NCI-H345 treated with DMSO at 0.1 percent for 48 hours (cell line): ENCODE data around the gene DTX4.
"Not testable (repeated sequence)": the region's sequence is repeated elsewhere in the genome, so short reads cannot be mapped to it uniquely, and the experiment has no call there.

Source experiments
- DNase-seq: peaks from one replicate; lab custom pipeline; 2025; ENCODE audit not compliant: unreplicated experiment; lab: John Stamatoyannopoulos, UW

The DTX4 gene

GRCh38 chr11:59171508-59172322 is at the start of gene DTX4:
DTX4 (plus strand) TSS chr11:59172132; CDS start chr11:59172596, 464 bp downstream.
- DNase-seq = peak; percentile 84

DNA sequence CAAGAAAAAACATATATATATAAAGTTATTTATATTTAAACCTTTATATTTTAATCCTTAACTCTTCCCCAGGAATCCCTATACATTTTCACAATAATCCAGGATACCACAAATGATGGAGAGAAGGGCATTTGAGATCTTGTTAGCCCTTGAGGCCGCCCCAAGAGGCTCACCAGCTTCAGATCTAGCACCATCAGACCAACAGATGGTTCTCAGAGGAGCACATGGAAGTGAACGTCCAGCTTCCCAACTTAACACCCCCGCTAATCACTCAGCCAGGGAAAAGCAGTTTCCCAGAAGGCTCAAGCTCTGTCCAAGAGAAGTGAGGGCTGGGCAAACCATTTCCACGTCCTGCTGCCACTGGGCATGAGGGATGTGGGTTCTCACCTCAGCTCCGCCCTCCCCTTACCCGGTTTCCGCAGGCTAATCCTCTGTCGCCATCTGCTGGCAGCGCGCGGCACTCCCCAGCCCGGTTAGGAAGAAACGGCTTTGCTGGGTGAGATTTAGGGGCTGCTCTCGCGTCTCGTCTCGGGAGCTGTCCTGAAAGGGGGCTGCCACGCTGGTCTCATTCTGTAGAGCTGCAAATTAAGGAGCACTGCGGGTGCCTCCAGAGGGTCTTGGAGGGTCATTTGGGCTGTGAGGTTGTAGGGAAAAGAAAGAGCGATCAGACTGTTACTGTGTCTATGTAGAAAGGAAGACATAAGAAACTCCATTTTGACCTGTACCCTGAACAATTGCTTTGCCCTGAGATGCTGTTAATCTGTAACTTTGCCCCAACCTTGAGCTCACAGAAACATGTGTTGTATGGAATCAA is 36.1 kb upstream of the DTX4 start:
- peak; percentile 22 for DNase-seq

GRCh38 chr11:59136551-59136950 is 35.4 kb upstream of the DTX4 start:
- not testable (repeated sequence) for DNase-seq

DNA sequence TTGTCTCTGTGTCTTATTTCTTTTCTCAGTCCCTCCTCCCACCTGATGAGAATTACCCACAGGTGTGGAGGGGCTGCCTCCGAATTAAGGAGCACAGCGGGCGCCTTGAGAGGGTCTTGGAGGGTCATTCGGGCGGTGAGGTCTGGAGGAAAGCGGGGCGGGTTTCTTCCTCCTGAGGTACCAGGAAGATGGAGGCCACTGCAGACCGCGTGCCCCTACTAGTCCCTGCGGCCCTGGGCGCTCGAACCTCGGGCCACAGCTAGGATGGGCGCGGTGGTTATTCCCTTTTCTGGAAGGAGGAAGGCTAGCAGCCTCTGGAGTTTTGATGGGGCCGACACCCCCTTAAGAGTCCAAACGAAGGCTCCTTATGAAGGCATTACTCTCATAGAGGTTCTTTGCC is 34.7 kb upstream of the DTX4 start:
- DNase-seq = no peak

- DNase-seq = no peak
Observed at GRCh38 chr11:59138643-59139042, 33.3 kb upstream of the DTX4 start.

DNA sequence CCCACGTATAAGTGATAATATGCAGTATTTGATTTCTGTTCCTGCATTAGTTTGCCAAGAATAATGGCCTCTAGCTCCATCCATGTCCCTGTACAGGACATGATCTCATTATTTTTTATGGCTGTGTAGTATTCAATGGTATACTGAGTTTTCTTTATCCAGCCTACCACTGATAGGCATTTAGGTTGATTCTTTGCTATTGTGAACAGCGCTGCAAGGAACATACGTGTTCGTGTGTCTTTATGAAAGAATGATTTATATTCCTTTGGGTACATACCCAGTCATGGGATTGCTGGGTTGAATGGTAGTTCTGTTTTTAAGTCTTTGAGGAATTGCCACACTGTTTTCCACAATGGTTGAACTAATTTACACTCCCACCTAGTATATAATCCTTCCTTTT is 30.7 kb upstream of the DTX4 start:
- DNase-seq = no peak

GRCh38 chr11:59141673-59142460 is 30.1 kb upstream of the DTX4 start:
- DNase-seq = no peak

GRCh38 chr11:59142530-59143507 is 29.1 kb upstream of the DTX4 start, which contains the start of gene FAM111A:
FAM111A (plus strand) TSS chr11:59142856; CDS start chr11:59148873, 6,017 bp downstream.
- DNase-seq = peak; percentile 94

DNA sequence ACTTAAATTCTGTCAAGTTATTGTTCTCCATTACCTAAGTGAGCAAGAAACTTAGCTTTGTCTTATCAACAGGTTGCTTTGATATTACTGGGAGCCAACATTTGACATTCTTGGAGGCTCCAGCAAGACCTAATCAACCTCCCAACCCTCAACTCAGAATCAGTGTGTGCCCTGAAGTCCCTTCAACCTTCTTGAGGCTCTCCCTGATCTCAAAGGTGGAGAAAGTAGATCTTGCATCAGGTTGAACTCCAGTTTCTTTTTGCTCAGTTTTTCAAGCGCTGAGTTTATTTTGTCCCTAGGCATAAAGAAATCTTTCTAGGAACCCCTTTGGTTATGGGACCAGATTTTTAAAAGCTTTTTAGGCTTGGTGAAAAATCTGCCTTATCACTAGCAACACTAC is 27.8 kb upstream of the DTX4 start:
- no peak for DNase-seq

- DNase-seq = peak; percentile 92
Observed at GRCh38 chr11:59144579-59145345, 27.2 kb upstream of the DTX4 start.

- no peak for DNase-seq
Observed at GRCh38 chr11:59145534-59145933, 26.4 kb upstream of the DTX4 start.

DNA sequence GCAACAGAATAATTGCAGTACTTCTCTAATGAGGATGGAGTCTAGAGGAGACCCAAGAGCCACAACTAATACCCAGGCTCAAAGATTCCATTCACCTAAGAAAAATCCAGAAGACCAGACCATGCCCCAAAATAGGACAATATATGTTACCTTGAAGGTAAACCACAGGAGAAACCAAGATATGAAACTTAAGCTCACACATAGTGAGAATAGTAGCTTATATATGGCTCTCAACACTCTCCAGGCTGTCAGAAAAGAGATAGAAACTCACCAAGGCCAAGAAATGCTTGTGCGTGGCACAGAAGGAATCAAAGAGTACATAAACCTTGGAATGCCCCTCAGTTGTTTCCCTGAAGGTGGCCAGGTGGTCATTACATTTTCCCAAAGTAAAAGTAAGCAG is 20.2 kb upstream of the DTX4 start:
- no peak for DNase-seq

- no peak for DNase-seq
Observed at GRCh38 chr11:59152312-59152951, 19.5 kb upstream of the DTX4 start.

DNA sequence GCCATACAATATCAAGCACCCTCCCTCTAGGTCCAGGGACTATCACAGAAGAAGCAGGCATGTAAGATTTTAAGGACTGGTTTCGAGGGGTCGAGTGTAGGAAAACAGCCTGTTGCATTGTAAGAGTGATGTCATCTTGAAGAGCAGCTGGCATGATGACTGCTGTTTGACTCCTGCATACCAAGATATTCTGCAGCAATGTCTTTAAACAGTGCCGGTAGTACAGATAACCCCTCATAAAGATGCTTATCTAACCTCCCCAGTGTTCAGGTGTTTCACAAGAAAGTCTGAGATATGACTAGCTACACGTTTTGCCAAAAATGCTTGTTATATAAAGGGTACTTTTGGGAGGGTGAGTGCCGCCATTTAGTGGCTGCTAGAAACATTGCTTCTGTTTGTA is 17.3 kb upstream of the DTX4 start:
- no peak for DNase-seq

DNA sequence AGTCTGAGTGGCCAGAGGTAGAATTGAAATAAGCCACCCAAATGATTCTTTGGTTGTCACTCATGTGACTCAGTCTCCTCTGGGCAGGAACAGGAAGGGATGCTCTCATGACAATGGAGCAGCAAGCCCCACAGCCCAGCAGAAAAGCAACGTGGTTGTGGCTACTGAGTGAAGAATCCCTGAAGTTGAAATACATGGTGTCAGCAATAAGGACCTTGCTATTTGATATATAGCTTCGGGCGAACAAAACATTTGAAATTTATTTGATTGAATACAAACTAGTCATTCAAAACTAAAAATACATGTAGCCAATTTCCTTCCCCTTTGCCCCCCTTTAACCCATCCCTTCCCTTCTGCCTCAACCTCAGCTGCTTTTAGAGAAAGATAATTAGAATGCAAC is 14.5 kb upstream of the DTX4 start:
- no peak for DNase-seq

DNA sequence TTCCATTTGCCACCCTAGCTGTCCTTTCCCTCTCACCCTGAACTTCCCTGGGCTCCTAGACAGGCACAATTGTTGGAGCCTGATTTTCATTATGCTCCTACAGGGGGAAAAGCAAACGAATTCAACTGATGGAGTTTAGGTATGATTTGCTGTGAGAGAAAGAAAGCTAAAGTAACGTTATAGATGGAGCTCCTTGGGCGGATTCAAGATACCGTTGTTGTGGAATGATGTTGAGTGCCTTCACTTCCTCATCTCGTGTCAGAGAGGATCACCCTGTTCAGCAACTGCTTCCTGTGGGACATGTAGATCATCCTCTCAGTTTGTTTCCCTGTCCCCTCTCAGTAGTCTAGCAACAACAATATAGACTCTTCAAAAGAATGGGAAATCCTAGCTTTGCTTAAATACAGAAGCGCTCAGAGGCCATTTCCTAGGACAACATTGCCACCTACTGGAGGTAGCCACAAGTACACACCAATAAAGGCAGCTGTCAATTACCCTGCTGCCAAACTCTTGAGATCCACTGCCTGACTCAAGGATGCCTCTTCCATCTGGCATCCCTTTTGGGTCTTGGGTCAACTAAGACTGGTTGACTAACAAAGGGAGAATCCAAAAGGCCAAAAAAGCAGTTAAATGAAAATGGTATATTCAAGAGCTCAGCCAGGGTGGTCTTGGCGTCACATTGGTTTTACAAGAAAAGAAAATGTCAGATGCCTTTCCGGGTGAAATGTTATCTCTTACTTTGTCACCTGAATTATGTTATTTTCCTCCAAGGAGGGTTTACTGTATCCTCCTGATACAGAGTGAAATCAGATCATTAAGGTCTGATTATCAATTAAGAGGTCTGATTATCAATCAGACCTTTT is 13.5 kb upstream of the DTX4 start:
- peak; percentile 45 for DNase-seq

DNA sequence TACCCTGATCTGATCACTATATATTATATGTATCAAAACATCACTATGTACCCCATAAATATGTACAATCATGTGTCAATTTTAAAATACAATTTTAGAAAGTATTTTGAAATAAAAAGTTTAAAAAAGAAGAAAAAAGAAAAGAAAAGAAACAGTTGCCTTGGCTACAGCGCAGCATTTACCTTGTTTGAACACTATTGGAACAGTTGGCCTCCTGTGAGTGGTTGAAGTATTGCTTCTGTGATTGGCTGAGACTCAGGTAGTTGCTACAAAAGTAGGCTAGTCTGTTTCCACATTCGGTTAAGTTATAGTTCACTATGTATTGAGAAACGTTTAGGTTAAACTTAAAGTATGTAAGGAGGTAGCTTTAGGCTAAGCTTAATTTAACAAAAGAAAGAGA is 7.9 kb upstream of the DTX4 start:
- DNase-seq = no peak
